Activated B cell treated with CpG ODN at 0.5 μM for 24 hours (primary cell): Measurements from ENCODE around the gene RALB. TPM values are rescaled to one million over a fixed set of nuclear protein-coding genes. Genes with fewer than 3 reads are reported as not detected.
A peak's percentile ranks its signal among the peaks of the same experiment; 100 is the strongest.

Experiments used
- ATAC-seq: fragments of 200-7000 bp; cut with Tn5 transposase; one replicate; pipeline ENCODE4 v1.10.0; 2021; ENCODE audit warnings: low read depth, mild to moderate bottlenecking, moderate library complexity
- CTCF ChIA-PET: fragments of 350-600 bp; sonication (Branson Sonifier 250); formaldehyde crosslinking; loops from one replicate; lab custom pipeline; 2021; ENCODE audit warnings: antibody characterized with exemption; lab: Charles Lee
- POLR2A ChIA-PET: fragments of 350-600 bp; sonication (Branson Sonifier 250); formaldehyde crosslinking; loops from one replicate; lab custom pipeline; 2021; ENCODE audit warnings: antibody characterized with exemption; lab: Charles Lee
- DNase-seq: peaks from one replicate; pipeline ENCODE4 v3.0.0; 2022
- H3K27ac Mint-ChIP-seq: one replicate; pipeline ENCODE4 v1.8.0; 2020; ENCODE audit warnings: mixed read lengths
- H3K27me3 Mint-ChIP-seq: one replicate; pipeline ENCODE4 v1.8.0; 2021; ENCODE audit warnings: mixed read lengths
- H3K36me3 Mint-ChIP-seq: one replicate; pipeline ENCODE4 v1.8.0; 2021; ENCODE audit warnings: low read depth, mixed read lengths
- H3K4me1 Mint-ChIP-seq: one replicate; pipeline ENCODE4 v1.8.0; 2021; ENCODE audit warnings: mixed read lengths
- H3K4me3 Mint-ChIP-seq: one replicate; pipeline ENCODE4 v1.8.0; 2020; ENCODE audit warnings: mild to moderate bottlenecking, mixed read lengths
- H3K9me3 Mint-ChIP-seq: one replicate; pipeline ENCODE4 v1.8.0; 2020; ENCODE audit warnings: mixed read lengths
- CTCF ChIP-seq: fragments of 200-600 bp; IDR thresholded peaks from one replicate; pipeline ENCODE4 v1.8.0; 2022; ENCODE audit warnings: antibody characterized with exemption, mild to moderate bottlenecking
- intact Hi-C: fragments of 100-400 bp; cut with micrococcal nuclease; formaldehyde crosslinking; loops from one replicate; pipeline ENCODE4 v1.15.1; 2024
- total RNA-seq: library from RNA; stranded (reverse); gene quantifications from 2 replicates; pipeline ENCODE4 v1.2.3, GENCODE V29; 2022

RALB gene
- total RNA-seq, 1 donor from 2014 or later: 33.4 TPM

DNA sequence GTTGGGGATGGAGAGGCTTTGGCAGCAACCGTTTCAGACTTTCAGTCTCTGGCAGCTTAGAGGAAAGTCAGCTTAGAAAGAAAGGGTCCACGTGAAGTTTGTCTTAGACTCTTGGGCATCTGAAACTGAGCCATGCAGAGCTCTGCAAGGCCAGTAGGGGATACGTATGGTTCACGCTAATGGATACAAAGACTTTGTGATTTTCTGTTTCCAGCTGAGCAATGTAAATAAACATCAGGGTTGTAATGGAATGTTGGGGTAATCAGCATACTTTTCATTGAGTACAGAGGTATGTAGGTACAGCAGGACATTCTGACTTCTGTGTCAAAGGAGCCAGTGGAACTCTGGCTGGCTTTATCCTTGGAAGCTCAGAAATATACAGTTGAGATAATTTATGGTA is 31.0 kb downstream of the RALB start:
- CTCF ChIA-PET: interaction anchor here (1.1 kb wide), 1 partner anchor 82 kb away, joined by 3 read pairs; no protein-coding TSS in a partner anchor
- intact Hi-C loops: no loop called here
- no peaks in the 10 kb centered on the region for H3K27me3 Mint-ChIP-seq
- H3K4me3 Mint-ChIP-seq: no peak overlapping the region
- no peak for DNase-seq
- peaks cover 63% of the 10 kb centered on the region for H3K36me3 Mint-ChIP-seq
- TF ChIP-seq CTCF: no peak
- no peaks in the 10 kb centered on the region for H3K9me3 Mint-ChIP-seq
- POLR2A ChIA-PET: no interaction called here
- H3K27ac Mint-ChIP-seq: no peak overlapping the region
- H3K4me1 Mint-ChIP-seq: peaks cover 19% of the 10 kb centered on the region
- no peak for ATAC-seq

GRCh38 chr2:120285056-120285455 is 32.4 kb downstream of the RALB start:
- H3K9me3 Mint-ChIP-seq: no peaks in the 10 kb centered on the region
- no peak for ATAC-seq
- H3K27ac Mint-ChIP-seq: no peak overlapping the region
- H3K4me1 Mint-ChIP-seq: peaks cover 19% of the 10 kb centered on the region
- no peak for DNase-seq
- intact Hi-C loops: no loop called here
- H3K36me3 Mint-ChIP-seq: peaks cover 63% of the 10 kb centered on the region
- POLR2A ChIA-PET: no interaction called here
- CTCF ChIA-PET: no interaction called here
- no peaks in the 10 kb centered on the region for H3K27me3 Mint-ChIP-seq
- no peak overlapping the region for H3K4me3 Mint-ChIP-seq
- TF ChIP-seq CTCF: no peak

- H3K4me1 Mint-ChIP-seq: peaks cover 19% of the 10 kb centered on the region
- peak overlapping the region; percentile 53 for H3K4me3 Mint-ChIP-seq
- POLR2A ChIA-PET: interaction anchor here (0.7 to 2.0 kb wide), 6 partner anchors 26 to 921 kb away, joined by 3 to 7 read pairs (median 4); partner anchors contain the start of genes C2orf76, DBI and RALB
- TF ChIP-seq CTCF: no peak
- peak; percentile 95 for ATAC-seq
- H3K36me3 Mint-ChIP-seq: peaks cover 68% of the 10 kb centered on the region
- CTCF ChIA-PET: no interaction called here
- H3K9me3 Mint-ChIP-seq: no peaks in the 10 kb centered on the region
- no peaks in the 10 kb centered on the region for H3K27me3 Mint-ChIP-seq
- DNase-seq: no peak
- intact Hi-C loops: loop anchor here (1.0 to 2.0 kb wide), 5 partner anchors 21 to 64 kb away; partner anchors contain the start of genes RALB and TMEM185B
- H3K27ac Mint-ChIP-seq: peak overlapping the region; percentile 89
These were observed 34.7 kb downstream of the RALB start for GRCh38 chr2:120287183-120288015.

GRCh38 chr2:120288016-120288373 is 35.3 kb downstream of the RALB start:
- Mint-ChIP-seq H3K4me1 (peaks cover 22% of the 10 kb centered on the region), H3K9me3 (no peaks in the 10 kb centered on the region), H3K36me3 (peaks cover 67% of the 10 kb centered on the region), H3K27ac (peak overlapping the region; percentile 89), H3K27me3 (no peaks in the 10 kb centered on the region), H3K4me3 (no peak overlapping the region)
- CTCF ChIA-PET: no interaction called here
- no peak for ATAC-seq
- DNase-seq: no peak
- POLR2A ChIA-PET: interaction anchor here (0.7 to 2.0 kb wide), 4 partner anchors 34 to 921 kb away, joined by 3 to 7 read pairs (median 4); partner anchors contain the start of genes C2orf76, DBI and TMEM185B
- intact Hi-C loops: no loop called here
- no peak for TF ChIP-seq CTCF

DNA sequence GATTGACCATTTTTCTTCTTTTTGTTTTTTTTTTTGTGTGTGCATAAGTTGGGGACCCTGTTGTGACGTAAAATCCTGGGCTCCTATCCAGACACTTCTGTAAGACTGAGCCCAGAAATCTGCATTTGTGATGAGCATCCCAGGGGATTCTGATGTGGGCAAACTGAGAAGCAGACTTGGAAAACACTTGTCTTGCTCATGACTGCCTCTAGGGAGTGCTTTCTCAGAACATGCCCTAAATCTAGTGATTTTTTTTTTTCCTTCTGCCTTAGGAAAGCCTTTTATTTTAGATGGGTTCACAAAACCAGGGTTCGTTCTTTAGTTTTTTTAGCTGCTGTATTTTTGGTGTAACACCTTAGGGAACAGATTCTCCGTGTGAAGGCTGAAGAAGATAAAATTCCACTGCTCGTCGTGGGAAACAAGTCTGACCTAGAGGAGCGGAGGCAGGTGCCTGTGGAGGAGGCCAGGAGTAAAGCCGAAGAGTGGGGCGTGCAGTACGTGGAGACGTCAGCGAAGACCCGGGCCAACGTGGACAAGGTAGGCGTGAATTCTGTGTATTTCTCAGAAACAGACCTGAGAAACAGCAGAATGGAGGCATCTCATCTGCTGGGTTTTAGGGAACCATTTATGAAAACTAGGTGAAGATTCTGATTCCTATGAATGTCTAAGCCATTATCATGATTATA is 36.7 kb downstream of the RALB start:
- intact Hi-C loops: no loop called here
- ChIA-PET POLR2A (interaction anchor here (0.6 to 1.2 kb wide), 2 partner anchors 22 to 66 kb away, joined by 3 read pairs; partner anchors contain the start of gene TMEM185B), CTCF (no interaction called here)
- DNase-seq (no peak), ATAC-seq (no peak)
- H3K9me3 Mint-ChIP-seq: no peaks in the 10 kb centered on the region
- H3K4me3 Mint-ChIP-seq: no peak overlapping the region
- H3K36me3 Mint-ChIP-seq: peaks cover 72% of the 10 kb centered on the region
- no peak overlapping the region for H3K27ac Mint-ChIP-seq
- peaks cover 33% of the 10 kb centered on the region for H3K4me1 Mint-ChIP-seq
- H3K27me3 Mint-ChIP-seq: no peaks in the 10 kb centered on the region
- TF ChIP-seq CTCF: no peak
